ENCODE measurements around the gene HNRNPCL1.
"Not testable (repeated sequence)": the region's sequence is repeated elsewhere in the genome, so short reads cannot be mapped to it uniquely, and the experiment has no call there.

GRCh38 chr1:12886101-12886500 is 37.6 kb upstream of the HNRNPCL1 start, which contains the start of gene PRAMEF4:
- not testable (repeated sequence) for TF ChIP-seq POLR2A (IDR thresholded peaks at IDR 0.05; ENCODE audit: low read depth, low read length); MAZ (IDR thresholded peaks at IDR 0.05; ENCODE audit: borderline replicate concordance, low read depth, low read length); CEBPB (IDR thresholded peaks at IDR 0.05; ENCODE audit: low read depth, low read length); NFE2L2 (IDR thresholded peaks at IDR 0.05; ENCODE audit: low read depth, low read length); FOS (IDR thresholded peaks at IDR 0.05; ENCODE audit: low read depth, low read length); RCOR1 (IDR thresholded peaks at IDR 0.05; ENCODE audit: insufficient replicate concordance, low read length); MXI1 (IDR thresholded peaks at IDR 0.05; ENCODE audit: borderline replicate concordance, low read depth, low read length); SMC3 (IDR thresholded peaks at IDR 0.05; ENCODE audit: low read depth, low read length); RAD21 (IDR thresholded peaks at IDR 0.05; ENCODE audit: low read length); RFX5 (IDR thresholded peaks at IDR 0.05; ENCODE audit: low read depth, low read length); USF2 (IDR thresholded peaks at IDR 0.05; ENCODE audit: low read depth, low read length); BHLHE40 (IDR thresholded peaks at IDR 0.05; ENCODE audit: low read depth, low read length)
- TF ChIP-seq, protein P1, sequence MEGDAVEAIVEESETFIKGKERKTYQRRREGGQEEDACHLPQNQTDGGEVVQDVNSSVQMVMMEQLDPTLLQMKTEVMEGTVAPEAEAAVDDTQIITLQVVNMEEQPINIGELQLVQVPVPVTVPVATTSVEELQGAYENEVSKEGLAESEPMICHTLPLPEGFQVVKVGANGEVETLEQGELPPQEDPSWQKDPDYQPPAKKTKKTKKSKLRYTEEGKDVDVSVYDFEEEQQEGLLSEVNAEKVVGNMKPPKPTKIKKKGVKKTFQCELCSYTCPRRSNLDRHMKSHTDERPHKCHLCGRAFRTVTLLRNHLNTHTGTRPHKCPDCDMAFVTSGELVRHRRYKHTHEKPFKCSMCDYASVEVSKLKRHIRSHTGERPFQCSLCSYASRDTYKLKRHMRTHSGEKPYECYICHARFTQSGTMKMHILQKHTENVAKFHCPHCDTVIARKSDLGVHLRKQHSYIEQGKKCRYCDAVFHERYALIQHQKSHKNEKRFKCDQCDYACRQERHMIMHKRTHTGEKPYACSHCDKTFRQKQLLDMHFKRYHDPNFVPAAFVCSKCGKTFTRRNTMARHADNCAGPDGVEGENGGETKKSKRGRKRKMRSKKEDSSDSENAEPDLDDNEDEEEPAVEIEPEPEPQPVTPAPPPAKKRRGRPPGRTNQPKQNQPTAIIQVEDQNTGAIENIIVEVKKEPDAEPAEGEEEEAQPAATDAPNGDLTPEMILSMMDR (conservative IDR thresholded peaks at IDR 0.05; ENCODE audit: low read depth, low read length): not testable (repeated sequence)
- TF ChIP-seq, protein P2, sequence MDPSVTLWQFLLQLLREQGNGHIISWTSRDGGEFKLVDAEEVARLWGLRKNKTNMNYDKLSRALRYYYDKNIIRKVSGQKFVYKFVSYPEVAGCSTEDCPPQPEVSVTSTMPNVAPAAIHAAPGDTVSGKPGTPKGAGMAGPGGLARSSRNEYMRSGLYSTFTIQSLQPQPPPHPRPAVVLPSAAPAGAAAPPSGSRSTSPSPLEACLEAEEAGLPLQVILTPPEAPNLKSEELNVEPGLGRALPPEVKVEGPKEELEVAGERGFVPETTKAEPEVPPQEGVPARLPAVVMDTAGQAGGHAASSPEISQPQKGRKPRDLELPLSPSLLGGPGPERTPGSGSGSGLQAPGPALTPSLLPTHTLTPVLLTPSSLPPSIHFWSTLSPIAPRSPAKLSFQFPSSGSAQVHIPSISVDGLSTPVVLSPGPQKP (IDR thresholded peaks at IDR 0.05; ENCODE audit: borderline replicate concordance, low read depth, low read length): not testable (repeated sequence)

Data from IMR-90 (cell line).